ENCODE results near the gene SSUH2. TPM values are rescaled to one million over a fixed set of nuclear protein-coding genes. Genes with fewer than 3 reads are reported as not detected.

Gene SSUH2
- total RNA-seq, 4 donors from 2014 or later = 0.15 to 0.33 TPM; not detected in 2

DNA sequence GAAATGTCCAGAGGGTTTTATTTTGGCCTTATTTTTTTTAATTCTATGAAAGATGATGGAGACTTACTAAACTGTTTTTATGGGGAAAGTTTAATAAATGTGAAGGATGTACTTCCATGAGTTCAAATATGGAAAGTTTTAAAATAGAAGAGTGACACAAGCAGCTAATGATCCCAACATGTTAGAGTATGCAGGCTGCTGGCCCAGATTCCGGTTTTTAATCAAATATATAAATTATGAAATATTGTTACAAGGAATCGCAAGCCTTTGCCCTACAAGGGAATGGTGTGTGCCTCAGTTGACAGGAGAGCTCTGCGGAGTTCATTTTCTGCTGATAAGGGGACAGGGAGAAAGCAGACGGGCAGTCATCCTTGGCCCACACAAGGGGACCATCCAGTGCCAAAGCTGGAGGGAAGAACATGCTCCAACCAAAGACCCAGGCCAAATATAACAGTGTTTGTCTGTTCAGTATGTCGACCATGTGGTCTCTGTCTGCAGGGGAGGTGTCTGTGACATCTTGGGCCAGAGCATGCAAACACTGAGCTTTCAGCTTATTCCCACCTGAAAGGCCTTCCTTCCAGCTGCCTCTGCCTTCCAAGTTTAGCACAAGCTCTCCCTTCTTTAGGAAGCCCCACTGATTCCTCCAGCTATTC is 69.8 kb downstream of the SSUH2 start:
- no peaks in the 10 kb centered on the region for H3K27me3 ChIP-seq
- intact Hi-C loops (cut with DNase I; ENCODE audit: low total_unique reads) = no loop called here
- in situ Hi-C loops (cut with MboI; ENCODE audit: low sequenced_read_pairs in 4 of 4) = no loop called here
- no peaks in the 10 kb centered on the region for H3K9me3 ChIP-seq
- H3K36me3 ChIP-seq = peaks cover 0 to 12% of the 10 kb centered on the region in 2 donors
- H3K4me3 ChIP-seq = no peak overlapping the region
- H3K27ac ChIP-seq = peak overlapping the region; percentile 57 to 93 (median 60)
- peaks cover 57 to 59% of the 10 kb centered on the region in 2 donors for H3K4me1 ChIP-seq
- no peak for DNase-seq
- ATAC-seq = no peak
- TF ChIP-seq, protein P1, sequence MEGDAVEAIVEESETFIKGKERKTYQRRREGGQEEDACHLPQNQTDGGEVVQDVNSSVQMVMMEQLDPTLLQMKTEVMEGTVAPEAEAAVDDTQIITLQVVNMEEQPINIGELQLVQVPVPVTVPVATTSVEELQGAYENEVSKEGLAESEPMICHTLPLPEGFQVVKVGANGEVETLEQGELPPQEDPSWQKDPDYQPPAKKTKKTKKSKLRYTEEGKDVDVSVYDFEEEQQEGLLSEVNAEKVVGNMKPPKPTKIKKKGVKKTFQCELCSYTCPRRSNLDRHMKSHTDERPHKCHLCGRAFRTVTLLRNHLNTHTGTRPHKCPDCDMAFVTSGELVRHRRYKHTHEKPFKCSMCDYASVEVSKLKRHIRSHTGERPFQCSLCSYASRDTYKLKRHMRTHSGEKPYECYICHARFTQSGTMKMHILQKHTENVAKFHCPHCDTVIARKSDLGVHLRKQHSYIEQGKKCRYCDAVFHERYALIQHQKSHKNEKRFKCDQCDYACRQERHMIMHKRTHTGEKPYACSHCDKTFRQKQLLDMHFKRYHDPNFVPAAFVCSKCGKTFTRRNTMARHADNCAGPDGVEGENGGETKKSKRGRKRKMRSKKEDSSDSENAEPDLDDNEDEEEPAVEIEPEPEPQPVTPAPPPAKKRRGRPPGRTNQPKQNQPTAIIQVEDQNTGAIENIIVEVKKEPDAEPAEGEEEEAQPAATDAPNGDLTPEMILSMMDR (IDR thresholded peaks at IDR 0.05 in 4 of 5, conservative IDR thresholded peaks at IDR 0.05 in 1 of 5) = no peak
- TF ChIP-seq POLR2A (IDR thresholded peaks at IDR 0.05) = no peak

DNA sequence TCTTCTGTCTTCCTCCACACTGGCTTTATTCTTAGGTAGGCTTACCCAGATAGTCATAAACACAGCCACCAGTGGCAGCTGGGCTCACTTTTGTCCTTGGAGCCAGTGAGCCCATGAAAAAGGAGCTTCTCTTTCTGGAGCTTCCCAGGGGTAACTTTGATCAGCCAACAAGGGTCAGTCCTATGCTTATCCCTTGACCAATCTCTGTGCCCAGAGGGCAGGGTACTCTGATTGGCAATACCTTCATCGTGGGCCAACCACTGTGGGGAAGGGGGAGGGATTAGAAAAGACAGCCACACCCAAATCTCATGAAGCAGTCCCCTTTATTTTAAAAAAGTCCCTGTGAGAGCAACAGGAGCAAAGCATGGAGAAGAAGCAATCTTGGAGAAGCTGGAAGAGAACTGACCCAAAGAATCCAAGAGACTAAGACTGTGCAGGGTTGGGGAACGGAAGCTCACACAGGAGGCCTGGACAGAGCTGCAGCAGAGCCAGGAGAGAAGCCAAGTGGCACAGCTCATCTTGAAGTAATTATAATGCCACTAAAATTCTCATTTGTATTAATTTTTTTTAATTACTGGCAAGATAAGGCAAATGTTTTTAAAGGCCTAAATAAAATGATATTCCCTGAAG is 70.4 kb downstream of the SSUH2 start:
- no peak for DNase-seq
- peaks cover 57 to 59% of the 10 kb centered on the region in 2 donors for H3K4me1 ChIP-seq
- peak overlapping the region; percentile 57 to 93 (median 60) for H3K27ac ChIP-seq
- intact Hi-C loops (cut with DNase I; ENCODE audit: low total_unique reads) = no loop called here
- in situ Hi-C loops (cut with MboI; ENCODE audit: low sequenced_read_pairs in 4 of 4) = no loop called here
- H3K9me3 ChIP-seq = no peaks in the 10 kb centered on the region
- peaks cover 0 to 17% of the 10 kb centered on the region in 2 donors for H3K36me3 ChIP-seq
- ATAC-seq = peak in 1 of 2 donors; percentile 33
- no peaks in the 10 kb centered on the region for H3K27me3 ChIP-seq
- H3K4me3 ChIP-seq = no peak overlapping the region
- TF ChIP-seq POLR2A (IDR thresholded peaks at IDR 0.05) = no peak
- TF ChIP-seq, protein P1 (IDR thresholded peaks at IDR 0.05 in 4 of 5, conservative IDR thresholded peaks at IDR 0.05 in 1 of 5) = no peak

DNA sequence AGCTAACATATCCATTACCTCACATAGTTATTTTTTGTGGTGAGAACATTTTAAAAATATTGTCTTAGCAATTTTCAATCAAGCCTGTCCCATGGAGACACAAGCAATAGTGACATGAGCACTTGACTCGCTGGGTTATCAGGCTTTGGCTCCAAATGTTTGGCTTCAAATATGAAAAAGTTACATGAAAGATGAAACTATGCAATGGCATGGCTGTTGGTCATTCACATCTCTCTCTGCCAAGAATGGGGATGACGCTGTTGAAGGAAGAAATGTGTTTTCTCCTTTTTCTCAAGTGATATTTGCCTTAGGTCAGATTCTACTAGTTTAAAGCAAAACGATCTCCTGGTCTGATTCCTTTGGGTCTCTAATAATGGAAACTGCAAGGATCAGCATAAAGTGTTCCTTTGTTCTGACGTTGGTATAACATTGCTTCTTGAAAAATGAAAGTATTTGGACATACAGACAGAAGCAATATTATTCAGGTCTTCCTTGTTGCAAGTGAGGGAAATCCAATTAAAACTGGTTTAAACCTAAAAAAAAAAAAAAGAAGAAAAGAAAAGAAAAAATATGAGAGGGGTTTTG is 71.2 kb downstream of the SSUH2 start:
- TF ChIP-seq POLR2A (IDR thresholded peaks at IDR 0.05) = no peak
- Histone ChIP-seq H3K27me3 (no peaks in the 10 kb centered on the region), H3K27ac (peak overlapping the region; percentile 57 to 93 (median 60)), H3K4me1 (peaks cover 50 to 64% of the 10 kb centered on the region in 2 donors), H3K36me3 (peaks cover 0 to 24% of the 10 kb centered on the region in 2 donors), H3K4me3 (no peak overlapping the region), H3K9me3 (no peaks in the 10 kb centered on the region)
- DNase-seq = no peak
- in situ Hi-C loops (cut with MboI; ENCODE audit: low sequenced_read_pairs in 4 of 4) (no loop called here), intact Hi-C loops (cut with DNase I; ENCODE audit: low total_unique reads) (no loop called here)
- no peak for ATAC-seq

DNA sequence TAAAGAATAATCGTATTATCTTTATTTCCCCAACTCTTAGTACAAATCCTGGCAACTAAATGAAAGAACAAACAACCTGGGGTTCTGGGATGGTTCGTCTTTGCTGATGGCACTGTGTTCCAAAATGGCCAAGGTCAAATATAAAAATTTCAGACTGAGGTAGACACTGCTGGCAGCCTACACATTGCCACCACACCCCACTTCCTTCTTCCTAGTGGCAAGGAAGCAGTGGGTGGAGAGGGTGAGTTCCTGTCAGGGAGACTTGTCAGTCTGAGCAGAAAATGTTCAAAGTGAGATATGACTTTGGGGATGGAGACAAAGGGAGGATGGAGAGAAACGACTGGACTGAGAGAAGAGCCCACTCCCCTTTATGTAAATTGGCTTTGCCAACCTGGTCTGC is 73.3 kb downstream of the SSUH2 start:
- in situ Hi-C loops (cut with MboI; ENCODE audit: low sequenced_read_pairs in 4 of 4) = no loop called here

More for the DNA sequence above, 73.3 kb downstream of the SSUH2 start:
- H3K4me3 ChIP-seq = no peak overlapping the region
- H3K36me3 ChIP-seq = peaks cover 0 to 45% of the 10 kb centered on the region in 2 donors
- peak overlapping the region; percentile 12 to 93 (median 57) for H3K27ac ChIP-seq
- no peak for ATAC-seq
- no peaks in the 10 kb centered on the region for H3K27me3 ChIP-seq
- peaks cover 48 to 65% of the 10 kb centered on the region in 2 donors for H3K4me1 ChIP-seq
- TF ChIP-seq, protein P1 (IDR thresholded peaks at IDR 0.05 in 4 of 5, conservative IDR thresholded peaks at IDR 0.05 in 1 of 5) = no peak
- TF ChIP-seq POLR2A (IDR thresholded peaks at IDR 0.05) = no peak
- DNase-seq = no peak
- intact Hi-C loops (cut with DNase I; ENCODE audit: low total_unique reads) = no loop called here
- no peaks in the 10 kb centered on the region for H3K9me3 ChIP-seq

Other genes starting within 250 kb of the SSUH2 start
- gene LMCD1, start 143.0 kb downstream of the SSUH2 start, total RNA-seq = 100 to 1,000 TPM in 3 of 4 donors, 10 to 100 TPM in 1; 96.0 to 581 (median 167) TPM
- 10 to 100 TPM; 12.0 to 19.7 (median 14.3) TPM for gene CAV3, start 89.0 kb upstream of the SSUH2 start, total RNA-seq
- under 1 TPM in 1 of 4 donors, not detected in 3; 0.20 TPM for gene OXTR, start 124.8 kb upstream of the SSUH2 start, total RNA-seq

All from gastrocnemius medialis (tissue), 4 donors.